Esophagus squamous epithelium (tissue), 4 donors: ENCODE results near the gene LEUTX.

ENCODE experiments used
- POLR2A ChIP-seq, 4 donors: fragments of 450-650 bp; IDR thresholded peaks; one replicate each; pipeline ENCODE4 v1.6.1; 2017; ENCODE audit warnings: antibody characterized with exemption in 4 of 4, mild to moderate bottlenecking in 4 of 4, moderate library complexity in 3 of 4
- TF ChIP-seq, protein P1 (sequence below), 6 experiments: fragments of 450-650 bp in 4 of 6; fragments of 200-600 bp in 2 of 6; sonication (generic) in 2 of 6; IDR thresholded peaks; one replicate each; pipeline ENCODE4 v1.5.1; 2016 to 2019; ENCODE audit warnings: antibody characterized with exemption in 6 of 6, mild to moderate bottlenecking in 4 of 6, moderate library complexity in 4 of 6

DNA sequence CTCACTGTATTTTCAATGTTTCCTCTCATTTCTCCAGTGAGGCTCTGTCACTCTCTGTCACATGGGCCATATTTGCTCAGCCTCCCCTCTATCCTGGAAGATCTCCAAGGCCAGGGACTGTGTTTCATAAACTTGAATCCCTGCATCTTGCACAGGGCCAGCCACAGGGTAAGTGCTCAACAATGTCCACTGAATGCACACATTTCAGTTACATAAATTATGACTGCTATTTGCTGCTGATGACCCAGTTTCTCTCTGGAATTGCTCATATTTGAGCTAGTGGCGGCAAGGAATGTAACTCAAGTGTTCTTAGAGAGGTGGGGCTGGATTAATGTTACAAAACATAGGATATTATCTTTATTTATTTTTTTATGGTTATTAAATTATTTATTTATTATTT lies 47.0 kb upstream of the LEUTX start:
- TF ChIP-seq POLR2A (IDR thresholded peaks at IDR 0.05): no peak
- TF ChIP-seq, protein P1, sequence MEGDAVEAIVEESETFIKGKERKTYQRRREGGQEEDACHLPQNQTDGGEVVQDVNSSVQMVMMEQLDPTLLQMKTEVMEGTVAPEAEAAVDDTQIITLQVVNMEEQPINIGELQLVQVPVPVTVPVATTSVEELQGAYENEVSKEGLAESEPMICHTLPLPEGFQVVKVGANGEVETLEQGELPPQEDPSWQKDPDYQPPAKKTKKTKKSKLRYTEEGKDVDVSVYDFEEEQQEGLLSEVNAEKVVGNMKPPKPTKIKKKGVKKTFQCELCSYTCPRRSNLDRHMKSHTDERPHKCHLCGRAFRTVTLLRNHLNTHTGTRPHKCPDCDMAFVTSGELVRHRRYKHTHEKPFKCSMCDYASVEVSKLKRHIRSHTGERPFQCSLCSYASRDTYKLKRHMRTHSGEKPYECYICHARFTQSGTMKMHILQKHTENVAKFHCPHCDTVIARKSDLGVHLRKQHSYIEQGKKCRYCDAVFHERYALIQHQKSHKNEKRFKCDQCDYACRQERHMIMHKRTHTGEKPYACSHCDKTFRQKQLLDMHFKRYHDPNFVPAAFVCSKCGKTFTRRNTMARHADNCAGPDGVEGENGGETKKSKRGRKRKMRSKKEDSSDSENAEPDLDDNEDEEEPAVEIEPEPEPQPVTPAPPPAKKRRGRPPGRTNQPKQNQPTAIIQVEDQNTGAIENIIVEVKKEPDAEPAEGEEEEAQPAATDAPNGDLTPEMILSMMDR (IDR thresholded peaks at IDR 0.05): no peak
